Stimulated activated CD4-positive, alpha-beta T cell treated with anti-CD3 and anti-CD28 coated beads, Interleukin-2, amount 100 ng/mL, for 48 hours (primary cell): ENCODE results near the gene USP34.
"Not testable (repeated sequence)": the region's sequence is repeated elsewhere in the genome, so short reads cannot be mapped to it uniquely, and the experiment has no call there.

Source experiments
- DNase-seq, 2 donors: peaks; one replicate each; pipeline ENCODE4 v3.0.0-alpha.2; 2020

Gene USP34

DNA sequence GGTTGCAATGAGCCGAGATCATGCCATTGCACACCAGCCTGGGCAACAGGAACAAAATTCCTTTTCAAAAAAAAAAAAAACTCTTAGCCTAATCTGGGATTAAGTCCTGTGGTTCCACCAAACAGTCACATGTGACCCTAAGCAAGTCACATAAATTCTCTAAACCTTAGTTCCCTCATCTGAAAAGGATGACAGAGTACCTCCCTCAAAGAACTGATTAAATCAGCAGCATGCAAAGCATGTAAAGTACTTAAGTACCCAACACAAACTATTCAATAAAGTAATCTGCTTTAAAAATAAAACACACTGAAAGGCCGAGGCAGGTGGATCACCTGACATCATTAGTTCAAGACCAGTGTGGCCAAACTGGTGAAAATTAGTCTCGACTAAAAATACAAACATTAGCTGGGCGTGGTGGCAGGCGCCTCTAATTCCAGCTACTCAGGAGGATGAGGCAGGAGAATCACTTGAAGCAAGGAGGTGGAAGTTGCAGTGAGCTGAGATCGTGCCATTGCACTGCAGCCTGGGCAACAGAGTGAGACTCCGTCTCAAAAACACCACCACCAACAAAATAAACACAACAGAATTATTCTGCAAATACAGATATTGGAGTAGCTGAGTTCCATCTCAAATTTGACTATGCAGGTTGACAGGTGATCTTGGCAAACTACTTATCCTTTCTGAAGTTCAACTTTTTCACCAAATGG lies 7.0 kb downstream of the USP34 start:
- DNase-seq = no peak

DNA sequence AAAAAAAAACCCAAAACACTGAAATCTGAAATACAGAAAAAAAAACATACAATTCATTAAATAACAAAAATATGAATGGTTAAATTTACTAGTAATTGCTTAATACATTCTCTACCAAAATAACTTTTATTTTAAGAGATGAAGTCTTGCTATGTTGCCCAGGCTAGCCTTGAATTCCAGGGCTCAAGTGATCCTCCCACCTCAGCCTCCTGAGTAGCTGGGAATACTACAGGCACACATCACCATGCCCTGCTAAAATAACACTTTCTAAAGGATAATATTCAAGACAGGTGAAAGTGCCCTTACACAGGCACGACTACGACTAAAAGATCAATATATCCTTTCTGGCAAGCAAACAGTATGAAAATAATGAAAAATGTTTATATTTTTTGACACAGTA lies 9.5 kb downstream of the USP34 start:
- DNase-seq = no peak

DNA sequence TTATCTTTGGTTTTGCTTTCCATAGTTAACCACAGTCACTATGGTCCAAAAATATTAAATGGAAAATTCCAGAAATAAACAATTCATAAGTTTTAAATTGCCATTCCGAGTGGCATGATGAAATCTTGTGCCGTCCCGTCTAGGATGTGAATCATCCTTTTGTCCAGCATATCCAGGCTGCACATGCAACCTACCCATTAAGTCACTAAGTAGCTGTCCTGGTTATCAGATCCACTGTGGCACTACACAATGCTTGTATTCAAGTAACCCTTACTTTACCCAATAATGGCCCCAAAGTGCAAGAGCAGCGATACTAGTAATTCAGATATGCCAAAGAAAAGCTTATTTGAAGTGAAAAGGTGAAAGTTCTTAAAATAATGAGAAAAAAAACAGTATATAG lies 10.7 kb downstream of the USP34 start:
- DNase-seq = no peak

DNA sequence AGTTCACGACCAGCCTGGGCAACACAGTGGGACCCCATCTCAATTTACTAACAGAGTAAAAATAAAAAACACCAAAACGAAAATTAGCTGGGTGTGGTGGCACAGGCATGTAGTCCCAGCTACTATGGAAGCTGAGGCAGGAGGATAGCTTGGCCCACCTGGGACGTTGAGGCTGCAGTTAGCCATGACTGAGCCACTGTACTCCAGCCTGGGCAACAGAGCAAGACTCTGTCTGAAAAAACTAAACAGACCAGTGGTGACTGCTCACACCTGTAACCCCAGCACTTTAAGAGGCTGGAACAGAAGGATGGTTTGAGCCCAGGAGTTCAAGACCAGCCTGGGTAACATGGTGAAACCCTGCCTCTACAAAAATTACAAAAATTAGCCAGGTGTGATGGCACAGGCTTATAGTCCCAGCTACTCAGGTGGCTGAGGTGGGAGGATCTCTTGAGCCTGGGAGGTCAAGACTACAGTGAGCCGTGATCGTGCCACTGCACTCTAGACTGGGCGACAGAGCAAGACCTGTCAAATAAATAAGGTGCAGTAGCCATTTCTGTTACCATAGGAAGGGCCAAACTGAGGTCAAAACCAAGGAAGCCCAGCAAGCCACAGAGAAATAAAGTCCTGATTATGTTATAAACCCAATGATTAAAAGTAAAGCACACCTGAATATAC lies 14.0 kb downstream of the USP34 start:
- no peak for DNase-seq

DNA sequence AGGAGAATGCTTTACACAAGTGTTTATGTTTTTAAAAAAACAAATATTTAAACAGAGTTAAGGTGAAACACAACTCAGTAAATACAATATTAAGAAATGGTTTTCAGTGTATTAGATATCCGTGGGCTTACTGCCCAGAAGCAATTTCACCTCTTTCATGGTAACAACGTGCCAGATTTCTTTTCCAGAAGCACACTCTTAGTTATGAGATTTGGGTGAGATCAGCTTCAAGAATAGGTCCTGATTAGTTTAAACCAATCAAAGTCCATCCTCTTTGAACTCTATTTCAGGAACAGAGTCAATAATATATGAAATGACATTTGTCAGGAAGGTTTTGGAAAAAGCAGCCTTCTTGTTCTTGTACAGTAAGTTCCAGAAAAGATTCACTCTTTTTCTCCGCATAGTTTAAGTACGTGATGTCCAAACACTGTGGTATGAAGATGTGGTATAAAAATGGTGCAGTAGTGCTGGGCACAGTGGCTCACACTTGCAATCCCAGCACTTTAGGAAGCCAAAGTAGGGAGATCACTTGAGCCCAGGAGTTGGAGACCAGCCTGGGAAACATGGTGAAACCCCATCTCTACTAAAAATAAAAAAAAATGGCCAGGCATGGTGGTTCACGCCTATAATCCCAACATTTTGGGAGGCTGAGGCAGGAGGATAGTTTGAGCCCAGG lies 14.7 kb downstream of the USP34 start:
- no peak for DNase-seq

DNA sequence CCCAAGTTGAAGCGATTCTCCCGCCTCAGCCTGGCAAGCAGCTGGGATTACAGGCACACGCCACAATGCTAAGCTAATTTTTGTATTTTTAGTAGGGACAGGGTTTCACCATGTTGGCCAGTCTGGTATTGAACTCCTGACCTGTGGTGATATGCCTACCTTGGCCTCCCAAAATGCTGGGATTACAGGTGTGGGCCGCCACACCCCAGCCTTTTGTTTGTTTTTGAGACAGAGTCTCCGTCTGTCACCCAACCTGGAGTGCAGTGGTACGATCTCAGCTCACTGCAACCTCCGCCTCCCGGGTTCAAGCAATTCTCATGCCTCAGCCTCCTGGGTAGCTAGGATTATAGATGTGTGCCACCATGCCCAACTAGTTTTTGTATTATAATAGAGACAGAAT lies 15.9 kb downstream of the USP34 start:
- DNase-seq = not testable (repeated sequence)

DNA sequence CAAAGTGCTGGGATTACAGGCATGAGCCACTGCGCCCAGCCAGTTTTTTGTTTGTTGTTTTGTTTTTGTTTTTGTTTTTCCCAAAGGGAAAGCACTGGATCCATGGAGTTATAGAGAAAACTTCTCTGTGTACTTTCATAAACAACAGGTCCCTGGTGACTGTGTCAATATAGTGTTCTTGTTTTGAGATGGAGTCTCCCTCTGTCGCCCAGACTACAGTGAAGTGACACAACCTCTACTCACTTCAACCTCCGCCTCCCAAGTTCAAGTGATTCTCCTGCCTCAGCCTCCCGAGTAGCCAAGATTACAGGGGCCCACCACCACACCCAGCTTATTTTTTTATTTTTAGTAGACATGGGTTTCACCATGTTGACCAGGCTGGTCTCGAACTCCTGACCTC lies 16.5 kb downstream of the USP34 start:
- DNase-seq = no peak

DNA sequence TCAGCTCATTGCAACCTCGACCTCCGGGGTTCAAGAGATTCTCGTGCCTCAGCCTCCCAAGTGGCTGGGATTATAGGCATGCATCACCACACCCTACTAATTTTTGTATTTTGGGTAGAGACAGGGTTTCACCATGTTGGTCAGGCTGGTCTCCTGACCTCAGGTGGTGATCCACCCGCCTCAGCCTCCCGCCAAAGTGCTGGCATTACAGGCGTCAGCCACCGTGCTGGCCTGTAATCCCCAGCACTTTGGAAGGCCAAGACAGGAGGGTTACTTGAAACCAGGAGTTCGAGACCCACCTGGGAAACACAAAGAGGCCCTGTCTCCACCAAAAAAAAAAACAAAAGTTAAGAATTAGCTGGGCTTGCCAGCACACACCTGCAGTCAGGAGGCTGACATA lies 18.5 kb downstream of the USP34 start:
- no peak for DNase-seq

DNA sequence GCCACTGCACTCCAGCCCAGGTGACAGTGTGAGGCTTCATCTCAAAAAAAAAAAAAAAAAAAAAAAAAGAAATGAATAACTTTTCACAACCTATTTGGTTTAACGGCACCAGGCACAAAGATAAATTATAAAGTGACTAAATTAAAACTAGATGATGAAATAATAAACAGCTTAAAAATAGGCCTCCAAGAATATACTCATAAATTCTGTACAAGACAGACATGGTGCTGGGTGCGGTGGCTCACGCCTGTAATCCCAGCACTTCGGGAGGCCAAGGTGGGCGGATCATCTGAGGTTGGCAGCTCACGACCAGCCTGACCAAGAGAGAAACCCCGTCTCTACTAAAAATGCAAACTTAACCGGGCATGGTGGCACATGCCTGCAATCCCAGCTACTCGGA lies 19.7 kb downstream of the USP34 start:
- no peak for DNase-seq

DNA sequence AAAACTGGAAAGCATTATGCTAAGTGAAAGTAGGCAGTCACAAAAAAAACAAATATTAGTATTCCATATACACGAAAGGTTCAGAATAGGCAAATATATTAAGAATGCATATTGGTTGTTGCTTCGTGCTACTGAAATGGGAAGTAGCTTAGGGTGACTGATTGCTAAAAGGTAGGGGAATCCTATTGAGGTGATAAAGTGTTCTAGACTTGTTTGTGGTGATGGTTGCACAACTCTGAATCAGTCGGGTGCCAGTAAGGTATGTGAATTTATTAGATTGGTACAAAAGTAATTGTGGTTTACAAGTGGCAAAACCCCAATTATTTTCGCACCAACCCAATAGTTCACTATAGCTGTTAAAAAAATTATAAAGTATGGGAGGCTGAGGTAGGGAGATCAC lies 20.7 kb downstream of the USP34 start:
- DNase-seq = no peak

DNA sequence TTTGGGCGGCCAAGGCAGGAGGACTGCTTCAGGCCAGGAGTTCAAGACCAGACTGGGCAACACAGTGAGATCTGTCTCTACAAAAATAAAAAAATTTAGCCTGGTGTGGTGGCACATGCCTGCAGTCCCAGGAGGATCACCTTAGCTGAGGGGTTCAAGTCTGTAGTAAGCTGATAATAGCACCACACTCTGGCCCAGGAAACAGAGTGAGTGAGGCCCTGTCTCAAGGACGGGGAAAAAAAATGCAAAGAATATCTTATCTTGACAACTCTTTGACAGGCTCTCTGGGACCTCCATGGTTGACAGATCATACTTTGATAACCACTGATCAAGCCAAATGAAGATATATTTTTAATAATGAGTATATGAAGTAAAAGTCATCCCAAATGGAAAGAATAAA lies 22.7 kb downstream of the USP34 start:
- DNase-seq = no peak

DNA sequence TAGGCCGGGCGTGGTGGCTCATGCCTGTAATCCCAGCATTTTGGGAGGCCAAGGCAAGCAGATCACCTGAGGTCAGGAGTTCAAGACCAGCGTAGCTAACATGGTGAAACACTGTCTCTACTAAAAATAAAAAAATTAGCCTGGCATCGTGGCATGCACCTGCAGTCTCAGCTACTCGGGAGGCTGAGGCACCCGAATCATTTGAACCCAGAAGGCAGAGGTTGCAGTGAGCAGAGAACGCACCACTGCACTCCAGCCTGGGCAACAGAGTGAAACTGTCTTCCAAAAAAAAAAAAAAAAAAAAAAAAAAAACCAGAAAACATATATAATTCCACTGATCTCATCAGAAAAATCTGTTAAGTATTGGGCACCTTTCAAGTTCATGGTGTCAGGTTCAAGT lies 23.9 kb downstream of the USP34 start:
- DNase-seq = not testable (repeated sequence)

DNA sequence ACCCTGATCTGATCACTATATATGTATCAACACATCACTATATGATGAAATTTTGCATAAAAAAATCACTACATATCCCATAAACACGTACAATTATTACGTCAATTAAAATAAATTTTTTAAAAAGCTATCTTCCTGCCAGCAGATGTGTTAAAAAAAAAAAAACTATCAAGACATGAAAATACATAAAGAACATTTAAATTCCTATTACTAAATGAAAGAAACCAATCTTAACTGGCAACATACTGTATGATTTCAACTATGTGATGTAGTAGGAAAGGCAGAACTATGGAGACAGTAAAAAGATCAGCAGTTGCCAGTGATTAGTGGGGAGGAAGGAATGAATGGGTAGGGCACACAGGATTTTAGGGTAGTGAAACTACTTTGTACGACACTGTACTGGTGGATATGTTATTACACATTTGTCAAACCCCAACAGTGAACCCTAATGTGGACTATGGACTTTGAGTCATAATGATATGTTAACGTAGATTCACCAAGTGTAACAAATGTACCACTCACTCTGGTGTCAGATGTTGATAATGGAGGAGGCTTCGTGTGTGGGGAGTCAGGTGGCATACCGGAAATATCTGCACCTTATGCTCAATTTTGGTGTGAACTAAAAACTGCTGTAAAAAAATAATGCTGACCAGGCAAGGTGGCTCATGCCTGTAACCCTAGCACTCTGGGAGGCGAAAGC lies 27.4 kb downstream of the USP34 start:
- no peak for DNase-seq

DNA sequence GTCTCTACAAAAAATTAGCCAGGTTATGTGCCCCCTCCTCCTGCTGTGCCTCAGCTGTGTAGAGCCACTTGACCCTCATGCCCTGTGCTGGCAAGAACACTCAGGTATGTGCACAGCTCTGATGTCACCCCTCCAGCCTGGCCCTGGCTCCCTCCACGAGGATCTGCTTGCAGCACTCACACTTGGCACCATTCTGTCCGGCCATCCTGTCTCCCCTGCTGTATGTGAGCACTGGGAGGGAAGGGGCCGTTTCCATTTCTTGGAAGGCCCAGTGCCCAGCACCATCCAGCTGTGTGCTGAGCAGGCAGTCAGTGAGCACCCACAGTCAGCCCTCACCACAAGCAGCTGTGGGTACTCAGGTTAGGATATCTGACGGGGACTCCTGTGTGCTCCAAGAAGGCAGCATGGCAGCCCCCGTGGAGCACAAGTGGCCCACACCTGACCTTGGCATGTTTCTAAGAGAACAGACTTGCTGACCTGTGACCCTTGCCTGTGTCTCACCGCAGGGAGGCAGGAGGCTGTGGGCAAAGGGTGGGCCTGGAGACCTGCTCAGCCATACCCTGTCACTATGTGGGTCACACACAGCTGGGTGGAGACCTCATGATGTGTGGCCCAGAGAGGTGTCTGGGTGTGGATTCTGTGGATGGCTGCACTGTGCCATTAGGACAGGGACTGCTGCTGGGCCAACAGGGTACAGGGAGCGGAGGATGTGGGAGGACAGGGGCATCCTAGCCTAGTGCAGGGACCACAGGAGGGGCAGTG lies 31.5 kb downstream of the USP34 start:
- DNase-seq = no peak

DNA sequence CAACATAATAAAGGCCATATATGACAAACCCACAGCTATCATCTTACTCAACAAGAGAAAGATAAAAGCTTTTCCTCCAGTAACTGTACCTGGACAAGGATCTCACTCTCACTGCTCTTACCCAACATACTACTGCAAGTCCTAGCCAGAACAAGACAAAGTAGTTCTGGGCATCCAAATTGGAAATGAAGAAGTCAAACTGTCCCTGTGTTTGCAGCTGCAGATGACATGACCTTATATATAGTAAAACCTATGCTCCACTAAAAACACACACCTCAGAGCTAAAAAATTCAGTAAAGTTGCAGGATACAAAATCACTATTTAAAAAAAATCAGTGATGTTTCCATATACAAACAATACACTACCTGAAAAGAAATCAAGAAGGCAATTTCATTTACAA lies 32.2 kb downstream of the USP34 start:
- DNase-seq = no peak

DNA sequence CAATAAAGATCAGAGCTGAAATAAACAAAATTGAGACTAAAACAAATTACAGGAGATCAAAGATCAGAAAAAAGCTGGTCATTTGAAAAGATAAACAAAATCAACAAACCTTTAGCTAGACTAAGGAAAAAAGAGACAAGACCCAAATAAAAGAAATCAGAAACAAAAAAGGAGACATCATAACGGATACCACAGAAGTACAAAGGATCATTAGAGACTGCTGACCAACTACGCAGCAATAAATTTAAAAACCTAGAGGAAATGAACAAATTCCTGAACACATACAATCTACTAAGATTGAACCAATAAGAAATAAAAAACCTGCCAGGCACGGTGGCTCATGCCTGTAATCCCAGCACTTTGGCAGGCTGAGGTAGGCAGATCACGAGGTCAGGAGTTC lies 33.7 kb downstream of the USP34 start:
- no peak for DNase-seq

DNA sequence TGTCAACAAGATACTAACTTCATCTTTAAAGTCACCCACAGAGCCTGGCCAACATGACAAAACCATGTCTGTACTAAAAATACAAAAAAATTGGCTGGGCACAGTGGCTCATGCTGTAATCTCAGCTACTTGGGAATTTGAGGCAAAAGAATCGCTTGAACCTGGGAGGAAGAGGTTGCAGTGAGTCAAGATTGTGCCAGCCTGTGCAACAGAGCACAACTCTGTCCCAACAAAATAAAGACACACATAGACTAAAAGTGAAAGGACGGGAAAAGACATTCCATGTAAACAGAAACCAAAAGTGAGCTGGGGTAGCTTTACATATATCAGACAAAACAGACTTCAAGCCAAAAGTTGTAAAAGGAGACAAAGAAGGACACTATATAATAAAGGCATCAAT lies 34.8 kb downstream of the USP34 start:
- DNase-seq = no peak

DNA sequence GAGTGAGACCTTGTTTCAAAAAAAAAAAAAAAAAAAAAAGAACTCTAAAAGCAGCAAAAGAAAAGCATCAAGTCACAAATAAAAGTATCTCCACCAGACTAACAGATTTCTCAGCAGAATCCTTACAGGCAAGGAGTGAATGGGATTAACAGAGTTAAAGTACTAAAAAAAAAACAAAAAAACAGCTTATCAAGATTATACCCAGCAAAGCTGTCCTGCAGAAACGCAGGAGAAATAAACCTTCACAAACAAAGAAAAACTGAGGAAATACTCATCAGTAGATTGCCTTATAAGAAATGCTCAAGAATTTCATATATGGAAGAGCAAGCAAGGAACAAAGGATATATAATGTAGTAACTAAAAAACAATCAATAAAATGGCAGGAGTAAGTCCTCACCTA lies 35.6 kb downstream of the USP34 start:
- no peak for DNase-seq

DNA sequence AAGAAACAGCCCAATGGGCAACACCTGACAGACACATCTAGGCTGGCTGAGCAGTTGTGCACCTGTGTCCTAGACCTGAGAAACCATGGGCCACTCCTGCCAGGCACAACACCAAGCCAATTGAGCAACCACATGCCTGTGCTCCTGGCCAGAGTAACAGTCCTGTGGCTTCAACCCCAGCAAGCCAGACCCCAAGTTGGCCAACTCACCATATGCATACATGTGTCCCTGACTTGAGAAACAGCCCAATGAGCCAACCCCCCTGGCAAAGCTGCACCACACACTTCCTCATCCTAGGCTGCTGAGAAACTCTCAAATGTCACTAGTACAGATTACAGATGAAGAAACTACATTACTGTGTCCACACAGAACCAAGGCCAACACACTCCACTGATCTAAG lies 36.6 kb downstream of the USP34 start:
- no peak for DNase-seq

DNA sequence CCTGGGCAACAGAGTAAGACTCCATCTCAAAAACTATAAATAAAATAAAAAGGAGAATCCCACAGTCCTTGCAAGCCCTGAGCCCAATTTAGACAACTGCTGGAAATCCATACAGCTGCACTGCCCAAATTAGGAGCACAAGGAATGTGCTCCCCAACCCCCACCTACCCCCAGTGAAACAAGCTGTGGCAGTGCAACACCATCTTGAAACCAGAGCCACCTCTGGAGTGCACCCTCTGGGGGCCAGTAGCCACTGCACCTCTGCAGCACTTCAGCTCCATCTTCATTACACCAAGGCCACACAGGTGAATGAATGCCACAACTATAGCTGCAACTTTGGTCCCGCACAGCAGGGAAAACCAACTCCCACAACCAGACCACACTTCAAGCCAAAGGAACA lies 37.3 kb downstream of the USP34 start:
- DNase-seq = no peak

DNA sequence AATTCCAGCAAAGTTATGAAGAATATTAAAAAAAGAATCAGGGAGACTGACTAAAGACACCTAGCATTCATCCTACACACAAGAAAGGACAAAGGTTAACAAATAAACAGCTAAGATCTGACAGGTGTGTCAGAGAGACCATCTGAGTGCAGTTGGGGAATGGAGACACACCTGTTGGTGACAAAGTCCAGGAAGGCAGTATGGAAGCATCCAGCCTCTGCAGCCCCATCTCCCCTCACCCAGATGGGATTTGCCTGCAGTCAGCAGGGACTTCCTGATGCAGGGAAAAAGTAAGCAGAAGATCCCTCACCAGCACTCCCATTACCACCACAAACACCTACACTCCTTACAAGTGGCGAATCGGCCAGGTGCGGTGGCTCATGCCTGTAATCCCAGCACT lies 37.9 kb downstream of the USP34 start:
- no peak for DNase-seq

DNA sequence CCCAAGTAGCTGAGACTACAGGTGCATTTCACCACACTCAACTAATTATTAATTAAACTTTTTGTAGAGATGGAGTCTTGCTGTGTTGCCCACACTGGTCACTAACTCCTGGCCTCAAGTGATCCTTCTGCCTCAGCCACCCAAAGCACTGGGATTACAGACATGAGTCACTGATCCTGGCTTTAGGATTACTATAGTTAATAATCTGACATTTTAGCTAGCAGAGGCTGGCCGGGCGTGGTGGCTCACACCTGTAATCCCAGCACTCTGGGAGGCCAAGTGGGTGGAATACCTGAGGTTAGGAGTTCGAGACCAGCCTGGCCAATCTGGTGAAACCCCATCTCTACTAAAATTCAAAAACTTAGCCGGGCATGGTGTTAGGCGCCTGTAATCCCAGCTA lies 39.5 kb downstream of the USP34 start:
- DNase-seq = no peak

DNA sequence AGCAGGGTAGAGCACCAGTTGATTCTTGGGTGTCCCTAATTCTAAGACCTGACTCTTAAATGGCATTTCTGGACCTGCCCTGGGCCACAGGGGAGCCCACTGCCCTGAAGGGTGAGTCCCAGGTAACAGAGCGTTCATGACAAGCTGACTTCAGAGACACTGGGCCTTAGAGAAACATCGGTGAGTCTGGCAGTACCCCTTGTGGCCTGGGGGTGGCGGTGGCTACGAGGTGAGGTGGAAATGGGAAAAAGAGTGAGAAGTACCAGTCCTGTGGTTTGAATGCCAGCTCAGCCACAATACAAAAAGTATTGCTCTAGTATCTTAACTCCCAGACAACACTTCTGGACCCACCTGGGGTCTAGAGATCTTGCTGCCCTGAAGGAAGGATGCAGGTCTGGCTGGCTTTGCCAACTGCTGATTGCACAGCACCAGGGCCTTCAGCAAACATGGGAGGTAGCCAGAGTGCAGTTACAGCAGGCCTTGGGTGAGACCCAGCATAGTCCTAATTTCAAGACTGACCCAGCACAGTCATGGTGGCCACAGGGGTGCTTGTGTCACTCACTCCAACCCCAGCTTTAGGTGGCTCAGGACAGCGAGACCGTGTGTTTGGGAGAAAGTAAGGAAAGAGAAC lies 44.5 kb downstream of the USP34 start:
- peak; percentile 55 to 59 for DNase-seq
